ENCODE data around the gene MRPL52.

The MRPL52 gene

GRCh38 chr14:22829661-22830442 lies at the start of gene MRPL52:
MRPL52 (plus strand) TSS chr14:22829887; CDS start chr14:22829913, 26 bp downstream.
- H3K27ac ChIP-seq (ENCODE audit: low read length) = peak within 1 kb of the TSS; percentile 90
- H3K4me3 ChIP-seq (ENCODE audit: low read depth in 1 of 2, low read length in 2 of 2) = peak within 1 kb of the TSS; percentile 92 to 93
- H3K9me3 ChIP-seq (ENCODE audit: insufficient read depth, low read length, severe bottlenecking) = no peaks in the 10 kb centered on the region
- peak within 1 kb of the TSS; percentile 96 for H3K9ac ChIP-seq (ENCODE audit: low read depth, low read length)
- H3K79me2 ChIP-seq (ENCODE audit: insufficient read depth, low read length) = peaks cover 18% of the 10 kb centered on the region
- H3K27me3 ChIP-seq (ENCODE audit: insufficient read depth, low read length, poor library complexity) = no peaks in the 10 kb centered on the region
- ATAC-seq (ENCODE audit: insufficient read depth, low read depth) = peak; percentile 92
- H3K4me2 ChIP-seq (ENCODE audit: insufficient read depth, low read length) = peak within 1 kb of the TSS; percentile 63
- peak; percentile 93 for DNase-seq
- H3K4me1 ChIP-seq (ENCODE audit: insufficient read depth, low read length) = peaks cover 39% of the 10 kb centered on the region
- H2AFZ ChIP-seq (ENCODE audit: low read depth, low read length) = peak within 1 kb of the TSS; percentile 97
- H4K20me1 ChIP-seq (ENCODE audit: insufficient read depth, low read length) = no peaks in the 10 kb centered on the region
- TF ChIP-seq CTCF (IDR thresholded peaks at IDR 0.05; ENCODE audit: borderline replicate concordance, extremely low read depth, low read length, poor library complexity, severe bottlenecking) (peak; percentile 4), EZH2 (IDR thresholded peaks at IDR 0.05; ENCODE audit: borderline replicate concordance, low read depth, low read length, severe bottlenecking) (no peak)
- H3K36me3 ChIP-seq (ENCODE audit: insufficient read depth, low read length) = peaks cover 31% of the 10 kb centered on the region

GRCh38 chr14:22780105-22780679 lies 49.5 kb upstream of the MRPL52 start:
- no peak overlapping the region for H2AFZ ChIP-seq (ENCODE audit: low read depth, low read length)
- TF ChIP-seq CTCF (IDR thresholded peaks at IDR 0.05; ENCODE audit: borderline replicate concordance, extremely low read depth, low read length, poor library complexity, severe bottlenecking) (no peak), EZH2 (IDR thresholded peaks at IDR 0.05; ENCODE audit: borderline replicate concordance, low read depth, low read length, severe bottlenecking) (no peak)

GRCh38 chr14:22780941-22781300 lies 48.8 kb upstream of the MRPL52 start:
- no peaks in the 10 kb centered on the region for H3K4me1 ChIP-seq (ENCODE audit: insufficient read depth, low read length)
- no peak for DNase-seq
- H2AFZ ChIP-seq (ENCODE audit: low read depth, low read length) = no peak overlapping the region
- no peaks in the 10 kb centered on the region for H3K36me3 ChIP-seq (ENCODE audit: insufficient read depth, low read length)
- H3K79me2 ChIP-seq (ENCODE audit: insufficient read depth, low read length) = no peaks in the 10 kb centered on the region
- no peak for TF ChIP-seq EZH2 (IDR thresholded peaks at IDR 0.05; ENCODE audit: borderline replicate concordance, low read depth, low read length, severe bottlenecking)
- no peak for TF ChIP-seq CTCF (IDR thresholded peaks at IDR 0.05; ENCODE audit: borderline replicate concordance, extremely low read depth, low read length, poor library complexity, severe bottlenecking)
- no peaks in the 10 kb centered on the region for H3K9me3 ChIP-seq (ENCODE audit: insufficient read depth, low read length, severe bottlenecking)
- H4K20me1 ChIP-seq (ENCODE audit: insufficient read depth, low read length) = no peaks in the 10 kb centered on the region
- no peak overlapping the region for H3K27ac ChIP-seq (ENCODE audit: low read length)
- no peak overlapping the region for H3K4me2 ChIP-seq (ENCODE audit: insufficient read depth, low read length)
- H3K4me3 ChIP-seq (ENCODE audit: low read depth in 1 of 2, low read length in 2 of 2) = no peak overlapping the region
- no peak overlapping the region for H3K9ac ChIP-seq (ENCODE audit: low read depth, low read length)
- no peak for ATAC-seq (ENCODE audit: insufficient read depth, low read depth)
- no peaks in the 10 kb centered on the region for H3K27me3 ChIP-seq (ENCODE audit: insufficient read depth, low read length, poor library complexity)

More at GRCh38 chr14:22780105-22780679, 49.5 kb upstream of the MRPL52 start:
- Histone ChIP-seq H3K4me1 (ENCODE audit: insufficient read depth, low read length) (no peaks in the 10 kb centered on the region), H3K36me3 (ENCODE audit: insufficient read depth, low read length) (no peaks in the 10 kb centered on the region), H3K4me2 (ENCODE audit: insufficient read depth, low read length) (no peak overlapping the region), H3K9ac (ENCODE audit: low read depth, low read length) (no peak overlapping the region), H3K4me3 (ENCODE audit: low read depth in 1 of 2, low read length in 2 of 2) (no peak overlapping the region), H3K27me3 (ENCODE audit: insufficient read depth, low read length, poor library complexity) (no peaks in the 10 kb centered on the region), H3K9me3 (ENCODE audit: insufficient read depth, low read length, severe bottlenecking) (no peaks in the 10 kb centered on the region), H3K79me2 (ENCODE audit: insufficient read depth, low read length) (no peaks in the 10 kb centered on the region), H3K27ac (ENCODE audit: low read length) (no peak overlapping the region), H4K20me1 (ENCODE audit: insufficient read depth, low read length) (no peaks in the 10 kb centered on the region)
- DNase-seq (no peak), ATAC-seq (ENCODE audit: insufficient read depth, low read depth) (no peak)
